Left colon (tissue), 2 donors: ENCODE data around the gene SECISBP2. TPM values are rescaled to one million over a fixed set of nuclear protein-coding genes. Genes with fewer than 3 reads are reported as not detected.
"Not testable (repeated sequence)": the region's sequence is repeated elsewhere in the genome, so short reads cannot be mapped to it uniquely, and the experiment has no call there.

ENCODE experiments used
- ATAC-seq: fragments of 200-7000 bp; cut with Tn5 transposase; one replicate; pipeline ENCODE4 v1.9.1; 2020; ENCODE audit warnings: mild to moderate bottlenecking, moderate library complexity
- DNase-seq, 2 donors: peaks; one replicate each; pipeline ENCODE4 v3.0.0-alpha.2; 2020
- intact Hi-C, 2 donors: fragments of 100-400 bp; cut with DNase I in 1 of 2; cut with micrococcal nuclease in 1 of 2; formaldehyde crosslinking; loops; one replicate each; pipeline versions ENCODE4 v1.11.2 to v1.14.0; 2022; cut with DNase I, micrococcal nuclease
- long read RNA-seq: library from polyadenylated mRNA; unstranded; transcript quantifications from one replicate; pipeline ENCODE4 v2.0.0, GENCODE V29; 2021
- total RNA-seq, 2 donors: library from RNA; stranded (reverse); fragmentation: NEBNext Ultra II Directional; extraction: Animal tissue kit (Norgen Biotek cat#: 25700); gene quantifications; one replicate each; pipeline ENCODE4 v1.2.1, GENCODE V29; 2021
- donor health status: DM: no; HTN: no; CAD: no.
- donor health status: DM: yes; HTN: yes; CAD: no.

The SECISBP2 gene, protein sequence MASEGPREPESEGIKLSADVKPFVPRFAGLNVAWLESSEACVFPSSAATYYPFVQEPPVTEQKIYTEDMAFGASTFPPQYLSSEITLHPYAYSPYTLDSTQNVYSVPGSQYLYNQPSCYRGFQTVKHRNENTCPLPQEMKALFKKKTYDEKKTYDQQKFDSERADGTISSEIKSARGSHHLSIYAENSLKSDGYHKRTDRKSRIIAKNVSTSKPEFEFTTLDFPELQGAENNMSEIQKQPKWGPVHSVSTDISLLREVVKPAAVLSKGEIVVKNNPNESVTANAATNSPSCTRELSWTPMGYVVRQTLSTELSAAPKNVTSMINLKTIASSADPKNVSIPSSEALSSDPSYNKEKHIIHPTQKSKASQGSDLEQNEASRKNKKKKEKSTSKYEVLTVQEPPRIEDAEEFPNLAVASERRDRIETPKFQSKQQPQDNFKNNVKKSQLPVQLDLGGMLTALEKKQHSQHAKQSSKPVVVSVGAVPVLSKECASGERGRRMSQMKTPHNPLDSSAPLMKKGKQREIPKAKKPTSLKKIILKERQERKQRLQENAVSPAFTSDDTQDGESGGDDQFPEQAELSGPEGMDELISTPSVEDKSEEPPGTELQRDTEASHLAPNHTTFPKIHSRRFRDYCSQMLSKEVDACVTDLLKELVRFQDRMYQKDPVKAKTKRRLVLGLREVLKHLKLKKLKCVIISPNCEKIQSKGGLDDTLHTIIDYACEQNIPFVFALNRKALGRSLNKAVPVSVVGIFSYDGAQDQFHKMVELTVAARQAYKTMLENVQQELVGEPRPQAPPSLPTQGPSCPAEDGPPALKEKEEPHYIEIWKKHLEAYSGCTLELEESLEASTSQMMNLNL
- total RNA-seq: 10 to 100 TPM; 49.4 to 54.3 TPM
- long read RNA-seq, transcript SECISBP2-202 (17 exons, 3,462 nt): major isoform, 5 of 42 reads
- long read RNA-seq, partial matches to known transcripts: 17 of 42 reads
- long read RNA-seq, other reads (novel, unspliced or antisense): 18 of 42 reads

- DNase-seq (peak; percentile 96), ATAC-seq (peak; percentile 93)
- intact Hi-C loops: no loop called here
Measured at GRCh38 chr9:89318123-89319014, at the start of gene SECISBP2. Gene SECISBP2 (plus strand): TSS chr9:89318500. CDS start chr9:89318577, 77 bp downstream.

DNA sequence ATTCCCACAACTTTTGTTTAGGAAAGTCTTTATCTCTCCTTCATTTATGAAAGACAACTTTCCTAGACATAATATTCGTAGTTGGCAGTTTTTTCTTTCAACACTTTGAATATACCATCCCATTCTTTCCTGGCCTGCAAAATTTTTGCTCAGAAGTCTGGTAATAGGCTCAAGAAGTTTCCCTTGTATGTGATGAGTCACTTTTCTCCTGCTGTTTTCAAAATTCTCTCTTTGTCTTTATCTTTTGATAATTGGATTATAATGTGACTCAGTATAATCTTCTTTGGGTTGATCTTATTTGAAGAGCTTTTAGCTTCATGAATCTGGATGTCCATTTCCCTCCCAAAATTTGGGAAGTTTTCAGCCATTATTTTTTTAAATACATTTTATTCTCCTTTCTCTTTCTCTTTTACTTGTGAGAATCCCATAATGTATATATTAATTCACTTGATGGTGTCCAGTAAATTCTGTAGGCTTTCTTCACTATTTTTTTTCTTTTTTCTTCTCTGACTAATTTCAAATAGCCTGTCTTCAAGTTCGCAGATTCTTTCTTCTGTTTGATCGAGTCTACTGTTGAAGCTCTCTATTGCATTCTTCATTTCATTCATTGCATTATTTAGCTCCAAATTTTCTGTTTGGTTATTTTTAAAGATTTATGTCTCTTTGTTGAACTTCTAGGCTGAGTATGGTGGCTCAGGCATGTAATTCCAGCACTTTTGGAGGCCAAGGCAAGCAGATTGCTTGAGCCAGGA lies 44.6 kb upstream of the SECISBP2 start:
- intact Hi-C loops: no loop called here
- no peak for DNase-seq

DNA sequence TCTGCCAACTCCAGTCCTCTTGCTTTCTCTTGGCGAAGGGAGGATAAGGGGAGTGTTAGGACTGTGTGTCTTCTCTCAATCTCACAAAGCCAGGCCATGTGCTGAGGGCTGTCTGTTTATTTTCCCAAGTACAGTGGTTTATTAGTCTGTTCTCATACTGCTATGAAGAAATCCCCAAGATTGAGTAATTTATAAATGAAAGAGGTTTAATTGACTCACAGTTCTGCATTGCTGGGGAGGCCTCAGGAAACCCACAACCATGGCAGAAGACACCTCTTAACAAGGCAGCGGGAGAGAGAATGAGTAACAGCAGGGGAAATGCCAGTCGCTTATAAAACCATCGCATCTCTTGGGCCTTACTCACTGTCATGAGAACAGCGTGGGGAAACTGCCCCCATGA lies 43.5 kb upstream of the SECISBP2 start:
- ATAC-seq: no peak
- intact Hi-C loops: no loop called here

More for the DNA sequence above, 44.6 kb upstream of the SECISBP2 start:
- no peak for ATAC-seq

DNA sequence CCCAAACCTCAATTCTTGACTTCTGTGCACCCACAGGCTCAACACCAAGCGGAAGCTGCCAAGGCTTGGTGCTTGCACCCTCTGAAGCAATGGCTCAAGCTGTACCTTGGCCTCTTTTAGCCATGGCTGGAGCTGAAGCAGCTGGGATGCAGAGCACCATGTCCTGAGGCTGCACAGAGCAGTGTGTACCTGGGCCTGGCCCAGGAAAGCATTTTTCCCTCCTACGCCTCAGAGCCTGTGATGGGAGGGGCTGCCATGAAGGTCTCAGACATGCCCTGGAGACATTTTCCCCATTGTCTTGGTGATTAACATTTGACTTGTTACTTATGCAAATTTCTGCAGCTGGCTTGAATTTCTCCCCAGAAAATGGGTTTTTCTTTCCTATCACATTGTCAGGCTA lies 42.3 kb upstream of the SECISBP2 start:
- intact Hi-C loops, ATAC-seq, DNase-seq: not testable (repeated sequence)

More for the DNA sequence above, 43.5 kb upstream of the SECISBP2 start:
- no peak for DNase-seq

- DNase-seq (no peak), ATAC-seq (no peak)
- intact Hi-C loops: no loop called here
Measured at GRCh38 chr9:89277043-89277442, 41.3 kb upstream of the SECISBP2 start.

GRCh38 chr9:89277454-89277853 lies 40.8 kb upstream of the SECISBP2 start:
- DNase-seq (no peak), ATAC-seq (peak; percentile 92)
- intact Hi-C loops: no loop called here

DNA sequence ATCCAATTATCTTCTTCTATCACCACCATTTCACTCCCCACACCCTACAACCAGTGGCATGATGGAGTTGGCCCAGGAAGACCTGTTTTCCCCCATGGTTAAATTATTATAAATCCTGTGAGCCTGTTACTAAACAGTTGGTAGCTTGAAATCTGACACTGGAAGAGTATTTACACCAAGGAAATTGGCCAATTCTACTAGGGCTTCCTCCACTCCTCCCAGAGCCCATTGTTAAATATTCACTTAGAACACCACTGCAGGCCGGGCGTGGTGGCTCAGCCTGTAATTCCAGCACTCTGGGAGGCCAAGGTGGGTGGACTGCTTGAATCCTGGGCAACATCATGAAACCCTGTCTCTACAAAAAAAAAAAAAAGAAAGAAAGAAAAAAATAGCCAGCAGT lies 39.7 kb upstream of the SECISBP2 start:
- intact Hi-C loops: no loop called here
- ATAC-seq: peak; percentile 37

GRCh38 chr9:89278997-89279739 lies 39.1 kb upstream of the SECISBP2 start:
- intact Hi-C loops: no loop called here
- ATAC-seq (peak; percentile 66), DNase-seq (no peak)

More for the DNA sequence above, 39.7 kb upstream of the SECISBP2 start:
- DNase-seq: no peak

- no peak for DNase-seq
- ATAC-seq: no peak
- intact Hi-C loops: no loop called here
Measured at GRCh38 chr9:89281106-89281505, 37.2 kb upstream of the SECISBP2 start.

GRCh38 chr9:89282248-89282968 lies 35.9 kb upstream of the SECISBP2 start:
- peak; percentile 69 for ATAC-seq
- peak; percentile 41 to 70 for DNase-seq
- intact Hi-C loops: not testable (repeated sequence)

DNA sequence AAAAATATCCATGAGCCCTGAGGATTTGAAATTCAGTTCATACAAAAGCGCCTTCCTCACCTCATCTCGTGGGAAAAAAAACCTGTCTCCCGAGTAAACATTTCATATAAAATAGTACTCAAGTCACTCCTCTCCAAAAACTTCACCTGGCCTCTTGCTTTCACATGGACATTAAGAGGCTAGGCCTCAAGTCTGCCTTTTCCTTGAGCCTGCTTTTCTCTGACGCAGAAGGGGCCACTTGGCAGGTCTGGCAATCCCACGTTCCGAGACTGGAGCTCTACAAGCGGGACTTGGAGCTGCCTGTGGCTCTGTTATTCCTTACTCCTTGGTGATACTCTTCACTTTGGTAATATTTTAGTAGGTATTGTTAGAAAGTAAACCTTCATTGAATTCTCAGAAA lies 34.2 kb upstream of the SECISBP2 start:
- no peak for ATAC-seq
- intact Hi-C loops: no loop called here
- DNase-seq: no peak

GRCh38 chr9:89291741-89292140 lies 26.6 kb upstream of the SECISBP2 start:
- intact Hi-C loops: no loop called here
- ATAC-seq: no peak
- DNase-seq: no peak

DNA sequence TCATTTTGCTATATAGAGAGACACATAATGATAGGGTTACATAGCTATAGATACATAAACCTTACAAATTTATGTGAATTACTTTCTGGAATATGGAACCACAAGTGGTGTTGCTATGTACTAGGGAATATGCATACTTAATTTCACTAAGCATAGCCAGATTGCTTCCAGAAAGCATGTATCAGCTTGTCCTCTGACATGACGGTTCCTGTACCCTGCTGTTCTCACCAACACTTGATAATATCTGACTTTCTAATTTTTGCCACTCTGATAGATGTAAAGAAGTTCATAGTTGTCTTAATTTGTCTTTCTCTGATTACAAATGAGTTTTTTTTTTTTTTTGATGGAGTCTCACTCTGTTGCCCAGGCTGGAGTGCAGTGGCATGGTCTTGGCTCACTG lies 25.3 kb upstream of the SECISBP2 start:
- ATAC-seq (no peak), DNase-seq (no peak)

DNA sequence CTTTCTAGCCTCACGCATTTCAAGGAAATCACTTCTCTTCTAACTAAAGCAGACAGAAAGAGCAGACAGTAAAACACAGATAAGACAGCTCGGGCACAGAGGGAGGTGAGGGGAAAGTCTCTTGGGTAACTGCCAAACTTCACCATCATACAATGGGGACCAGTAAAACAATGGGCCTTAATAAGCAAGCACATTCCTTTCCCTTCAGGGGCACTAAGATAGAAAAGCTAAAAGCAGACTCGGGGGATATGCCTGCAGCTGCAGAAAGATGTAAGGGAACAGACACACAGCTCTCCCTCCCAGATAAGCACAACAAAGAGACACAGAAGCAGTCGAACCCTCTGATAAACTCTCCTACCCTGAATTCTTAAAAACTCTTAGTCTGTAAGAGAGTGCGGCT lies 22.9 kb upstream of the SECISBP2 start:
- no peak for ATAC-seq
- intact Hi-C loops: no loop called here
- DNase-seq: no peak

More for the DNA sequence above, 25.3 kb upstream of the SECISBP2 start:
- intact Hi-C loops: no loop called here

DNA sequence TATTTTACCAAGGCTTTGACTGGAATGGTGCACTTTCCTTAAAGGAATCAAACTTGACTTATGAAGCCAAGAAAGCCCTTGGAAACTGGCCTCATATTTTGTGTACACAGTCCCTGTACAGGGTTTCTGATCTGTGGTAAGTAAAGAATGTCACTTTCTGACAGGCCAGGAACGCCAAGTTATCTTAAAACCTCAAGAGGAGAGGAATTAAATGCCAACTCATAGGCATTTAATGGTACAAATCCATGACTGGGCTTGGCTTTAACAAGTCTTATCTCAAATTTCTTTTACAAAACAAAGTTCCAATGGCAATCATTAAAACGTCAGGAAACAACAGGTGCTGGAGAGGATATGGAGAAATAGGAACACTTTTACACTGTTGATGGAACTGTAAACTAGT lies 16.3 kb upstream of the SECISBP2 start:
- ATAC-seq, DNase-seq, intact Hi-C loops: not testable (repeated sequence)

GRCh38 chr9:89304020-89304833 lies 14.1 kb upstream of the SECISBP2 start:
- intact Hi-C loops: no loop called here
- ATAC-seq (no peak), DNase-seq (no peak)
